Left lung (tissue), 10 donors: ENCODE data around the gene CSAG3. TPM values are rescaled to one million over a fixed set of nuclear protein-coding genes. Genes with fewer than 3 reads are reported as not detected.
"Not testable (repeated sequence)": the region's sequence is repeated elsewhere in the genome, so short reads cannot be mapped to it uniquely, and the experiment has no call there.

Experiments
- ATAC-seq: fragments of 200-7000 bp; cut with Tn5 transposase; one replicate; pipeline ENCODE4 v1.9.1; 2020; ENCODE audit warnings: moderate library complexity
- DNase-seq, 4 donors: peaks; one replicate each; pipeline ENCODE4 v3.0.0-alpha.2; 2013 to 2020
- H3K27ac ChIP-seq, 2 donors: fragments of 200-600 bp; sonication (generic) in 1 of 2; one replicate each; pipeline versions ENCODE4 v1.5.0 to v1.8.0; 2020 to 2021
- H3K27me3 ChIP-seq, 2 donors: fragments of 200-600 bp; sonication (generic) in 1 of 2; one replicate each; pipeline versions ENCODE4 v1.5.0 to v1.8.0; 2020 to 2021
- H3K36me3 ChIP-seq, 2 donors: fragments of 200-600 bp; sonication (generic) in 1 of 2; one replicate each; pipeline versions ENCODE4 v1.5.0 to v1.8.0; 2020 to 2021
- H3K4me1 ChIP-seq, 2 donors: fragments of 200-600 bp; one replicate each; pipeline ENCODE4 v1.8.0; 2021
- H3K4me3 ChIP-seq, 2 donors: fragments of 200-600 bp; sonication (generic) in 1 of 2; one replicate each; pipeline versions ENCODE4 v1.5.0 to v1.8.0; 2020 to 2021; ENCODE audit warnings: mild to moderate bottlenecking in 1 of 2
- H3K9me3 ChIP-seq, 2 donors: fragments of 200-600 bp; sonication (generic) in 1 of 2; one replicate each; pipeline versions ENCODE4 v1.5.0 to v1.8.0; 2020 to 2021
- CTCF ChIP-seq, 2 donors: fragments of 200-600 bp; sonication (generic) in 1 of 2; IDR thresholded peaks; one replicate each; pipeline versions ENCODE4 v1.5.0 to v1.8.0; 2021; ENCODE audit warnings: antibody characterized with exemption in 2 of 2
- intact Hi-C, 2 donors: fragments of 100-400 bp; cut with DNase I; formaldehyde crosslinking; loops; one replicate each; pipeline versions ENCODE4 v1.11.2 to v1.14.2; 2022
- polyA plus RNA-seq, 6 donors: library from polyadenylated mRNA; unstranded; fragments of 120-200 nt; gene quantifications; one replicate each; pipeline ENCODE4 v1.2.1, GENCODE V29; 2013; ENCODE audit not compliant: insufficient read length in 6 of 6
- total RNA-seq, 2 donors: library from RNA; stranded (reverse); fragmentation: NEBNext Ultra II Directional; extraction: Animal tissue kit (Norgen Biotek cat#: 25700); gene quantifications; one replicate each; pipeline ENCODE4 v1.2.1, GENCODE V29; 2021
- donor health status: DM: no; HTN: yes; CAD: no.
- donor health status: DM: no; HTN: no; CAD: no.

CSAG3 gene
- total and polyA plus RNA-seq, 8 donors, result not detected

GRCh38 chrX:152735101-152735500 lies 23.9 kb upstream of the CSAG3 start:
- TF ChIP-seq CTCF (IDR thresholded peaks at IDR 0.05), result no peak
- Histone ChIP-seq H3K27me3 (no peaks in the 10 kb centered on the region), H3K27ac (no peak overlapping the region), H3K4me1 (no peaks in the 10 kb centered on the region), H3K4me3 (no peak overlapping the region), H3K36me3 (no peaks in the 10 kb centered on the region), H3K9me3 (no peaks in the 10 kb centered on the region)
- intact Hi-C loops, result no loop called here
- no peak for ATAC-seq
- DNase-seq, result no peak

GRCh38 chrX:152735860-152736511 lies 23.0 kb upstream of the CSAG3 start:
- DNase-seq (no peak), ATAC-seq (no peak)
- no peak overlapping the region for H3K27ac ChIP-seq
- no peaks in the 10 kb centered on the region for H3K27me3 ChIP-seq
- no peak overlapping the region for H3K4me3 ChIP-seq
- H3K9me3 ChIP-seq, result no peaks in the 10 kb centered on the region
- no peaks in the 10 kb centered on the region for H3K36me3 ChIP-seq
- TF ChIP-seq CTCF (IDR thresholded peaks at IDR 0.05), result no peak
- intact Hi-C loops, result no loop called here
- no peaks in the 10 kb centered on the region for H3K4me1 ChIP-seq

- ATAC-seq, DNase-seq, H3K4me1 ChIP-seq, H3K36me3 ChIP-seq, H3K9me3 ChIP-seq, intact Hi-C loops, H3K27ac ChIP-seq, H3K4me3 ChIP-seq, H3K27me3 ChIP-seq: not testable (repeated sequence)
Observed at GRCh38 chrX:152736528-152736927, 22.5 kb upstream of the CSAG3 start.

GRCh38 chrX:152738560-152738959 lies 20.5 kb upstream of the CSAG3 start:
- Histone ChIP-seq H3K4me1 (no peaks in the 10 kb centered on the region), H3K27me3 (no peaks in the 10 kb centered on the region), H3K9me3 (no peaks in the 10 kb centered on the region), H3K36me3 (no peaks in the 10 kb centered on the region), H3K4me3 (no peak overlapping the region), H3K27ac (no peak overlapping the region)
- no peak for DNase-seq
- intact Hi-C loops, result no loop called here
- ATAC-seq, result no peak
- TF ChIP-seq CTCF (IDR thresholded peaks at IDR 0.05), result no peak

- not testable (repeated sequence) for ATAC-seq
Observed at GRCh38 chrX:152753686-152754650, 5.0 kb upstream of the CSAG3 start, which contains the start of gene MAGEA2. Gene MAGEA2 (minus strand): TSS chrX:152753842. CDS start chrX:152751363, 2,479 bp downstream.

GRCh38 chrX:152754871-152755270 lies 4.1 kb upstream of the CSAG3 start:
- H3K36me3 ChIP-seq, ATAC-seq, H3K27ac ChIP-seq, H3K4me3 ChIP-seq, intact Hi-C loops, H3K9me3 ChIP-seq, H3K4me1 ChIP-seq, DNase-seq, H3K27me3 ChIP-seq: not testable (repeated sequence)

More at GRCh38 chrX:152753686-152754650, 5.0 kb upstream of the CSAG3 start, which contains the start of gene MAGEA2:
- H3K27ac ChIP-seq, DNase-seq, H3K36me3 ChIP-seq, H3K4me3 ChIP-seq, H3K4me1 ChIP-seq, intact Hi-C loops, H3K27me3 ChIP-seq, H3K9me3 ChIP-seq: not testable (repeated sequence)

GRCh38 chrX:152759544-152759943 lies 526 bp downstream of the CSAG3 start:
- H3K4me1 ChIP-seq, DNase-seq, intact Hi-C loops, H3K27me3 ChIP-seq, H3K27ac ChIP-seq, H3K36me3 ChIP-seq, ATAC-seq, H3K9me3 ChIP-seq, H3K4me3 ChIP-seq: not testable (repeated sequence)

- intact Hi-C loops, ATAC-seq, H3K27ac ChIP-seq: not testable (repeated sequence)
Observed at GRCh38 chrX:152761582-152761981, 2.6 kb downstream of the CSAG3 start.

GRCh38 chrX:152766562-152766961 lies 7.5 kb downstream of the CSAG3 start:
- DNase-seq, H3K4me3 ChIP-seq, H3K9me3 ChIP-seq, H3K27me3 ChIP-seq, H3K27ac ChIP-seq, intact Hi-C loops, ATAC-seq, H3K36me3 ChIP-seq, H3K4me1 ChIP-seq: not testable (repeated sequence)

More at GRCh38 chrX:152761582-152761981, 2.6 kb downstream of the CSAG3 start:
- not testable (repeated sequence) for H3K36me3 ChIP-seq, H3K9me3 ChIP-seq, H3K4me3 ChIP-seq, DNase-seq, H3K27me3 ChIP-seq, H3K4me1 ChIP-seq
